Esophagus squamous epithelium (tissue), 5 donors: ENCODE results near the gene SIM1. TPM values are rescaled to one million over a fixed set of nuclear protein-coding genes. Genes with fewer than 3 reads are reported as not detected.
A peak's percentile ranks its signal among the peaks of the same experiment; 100 is the strongest.

Experiments used
- DNase-seq: peaks from one replicate; lab custom pipeline; 2025; lab: John Stamatoyannopoulos, UW
- H3K27ac ChIP-seq, 4 donors: fragments of 200-600 bp; sonication (generic); one replicate each; pipeline ENCODE4 v1.5.1; 2016 to 2019; ENCODE audit warnings: mild to moderate bottlenecking in 1 of 4
- H3K27me3 ChIP-seq, 4 donors: fragments of 200-600 bp; sonication (generic); 1 replicate in 3 of 4; 2 replicates in 1 of 4; pipeline versions ENCODE4 v1.5.1 to v1.6.0; 2017 to 2021; ENCODE audit warnings: antibody characterized with exemption in 1 of 4
- H3K36me3 ChIP-seq, 3 donors: fragments of 200-600 bp; sonication (generic); one replicate each; pipeline ENCODE4 v1.5.1; 2016 to 2019
- H3K4me1 ChIP-seq, 3 donors: fragments of 200-600 bp; sonication (generic); one replicate each; pipeline ENCODE4 v1.5.1; 2017 to 2019
- H3K4me3 ChIP-seq, 4 donors: fragments of 200-600 bp; sonication (generic); 1 replicate in 3 of 4; 2 replicates in 1 of 4; pipeline ENCODE4 v1.5.1; 2016 to 2019; ENCODE audit warnings: mild to moderate bottlenecking in 2 of 4, moderate library complexity in 1 of 4
- H3K9me3 ChIP-seq, 3 donors: fragments of 200-600 bp; sonication (generic); one replicate each; pipeline ENCODE4 v1.5.1; 2016 to 2019
- POLR2A ChIP-seq, 4 donors: fragments of 450-650 bp; IDR thresholded peaks; one replicate each; pipeline ENCODE4 v1.6.1; 2017; ENCODE audit warnings: antibody characterized with exemption in 4 of 4, mild to moderate bottlenecking in 4 of 4, moderate library complexity in 3 of 4
- WGBS, 2 donors: methylation state at CpG; one replicate each; pipeline ENCODE4 v1.1.5; 2018; 5-methylcytosine and 5-hydroxymethylcytosine counted together
- intact Hi-C: fragments of 100-400 bp; cut with DNase I; formaldehyde crosslinking; loops from one replicate; pipeline ENCODE4 v1.15.0; 2022
- total RNA-seq, 4 donors: library from RNA; depleted of rRNA; stranded (reverse); fragments of >200 nt; gene quantifications; one replicate each; pipeline ENCODE4 v1.1.0, GENCODE V29; 2016
- TF ChIP-seq, protein P1 (sequence below), 6 experiments: fragments of 450-650 bp in 4 of 6; fragments of 200-600 bp in 2 of 6; sonication (generic) in 2 of 6; IDR thresholded peaks; one replicate each; pipeline ENCODE4 v1.5.1; 2016 to 2019; ENCODE audit warnings: antibody characterized with exemption in 6 of 6, mild to moderate bottlenecking in 4 of 6, moderate library complexity in 4 of 6
- donor health status: DM: yes; HTN: yes; CAD: no.

The SIM1 gene
- total RNA-seq, 4 donors from 2014 or later: under 0.01 TPM; not detected in 3

DNA sequence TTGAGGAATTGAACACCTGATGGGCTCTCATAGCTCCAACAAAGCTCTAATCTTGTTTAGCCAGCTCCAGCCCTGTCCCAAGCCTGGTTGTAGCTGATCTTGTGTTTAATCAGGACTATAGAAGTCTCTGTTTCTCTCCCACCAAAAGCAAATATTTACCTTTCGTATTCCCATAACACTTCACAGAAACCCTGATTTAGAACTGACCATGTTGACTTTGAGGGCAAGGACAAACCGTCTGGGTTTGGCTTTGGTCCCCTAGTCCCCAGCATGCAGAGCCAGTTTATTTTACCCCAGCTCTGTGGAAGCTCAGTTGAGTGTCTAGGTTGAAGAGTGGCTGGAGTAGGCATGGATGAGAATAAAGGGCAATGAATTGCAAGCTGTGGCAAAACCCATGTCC, 18.0 kb upstream of the SIM1 start:
- 65 to 66% methylated on average over 2 of the region's 2 CpGs for WGBS, 2 donors
- Histone ChIP-seq H3K36me3 (no peaks in the 10 kb centered on the region), H3K4me3 (no peak overlapping the region), H3K27ac (no peak overlapping the region), H3K4me1 (no peaks in the 10 kb centered on the region), H3K9me3 (no peaks in the 10 kb centered on the region), H3K27me3 (peaks cover 0 to 50% (median 0%) of the 10 kb centered on the region in 4 donors)
- intact Hi-C loops: no loop called here
- no peak for TF ChIP-seq POLR2A (IDR thresholded peaks at IDR 0.05)
- TF ChIP-seq, protein P1, sequence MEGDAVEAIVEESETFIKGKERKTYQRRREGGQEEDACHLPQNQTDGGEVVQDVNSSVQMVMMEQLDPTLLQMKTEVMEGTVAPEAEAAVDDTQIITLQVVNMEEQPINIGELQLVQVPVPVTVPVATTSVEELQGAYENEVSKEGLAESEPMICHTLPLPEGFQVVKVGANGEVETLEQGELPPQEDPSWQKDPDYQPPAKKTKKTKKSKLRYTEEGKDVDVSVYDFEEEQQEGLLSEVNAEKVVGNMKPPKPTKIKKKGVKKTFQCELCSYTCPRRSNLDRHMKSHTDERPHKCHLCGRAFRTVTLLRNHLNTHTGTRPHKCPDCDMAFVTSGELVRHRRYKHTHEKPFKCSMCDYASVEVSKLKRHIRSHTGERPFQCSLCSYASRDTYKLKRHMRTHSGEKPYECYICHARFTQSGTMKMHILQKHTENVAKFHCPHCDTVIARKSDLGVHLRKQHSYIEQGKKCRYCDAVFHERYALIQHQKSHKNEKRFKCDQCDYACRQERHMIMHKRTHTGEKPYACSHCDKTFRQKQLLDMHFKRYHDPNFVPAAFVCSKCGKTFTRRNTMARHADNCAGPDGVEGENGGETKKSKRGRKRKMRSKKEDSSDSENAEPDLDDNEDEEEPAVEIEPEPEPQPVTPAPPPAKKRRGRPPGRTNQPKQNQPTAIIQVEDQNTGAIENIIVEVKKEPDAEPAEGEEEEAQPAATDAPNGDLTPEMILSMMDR (IDR thresholded peaks at IDR 0.05): no peak
- no peak for DNase-seq

DNA sequence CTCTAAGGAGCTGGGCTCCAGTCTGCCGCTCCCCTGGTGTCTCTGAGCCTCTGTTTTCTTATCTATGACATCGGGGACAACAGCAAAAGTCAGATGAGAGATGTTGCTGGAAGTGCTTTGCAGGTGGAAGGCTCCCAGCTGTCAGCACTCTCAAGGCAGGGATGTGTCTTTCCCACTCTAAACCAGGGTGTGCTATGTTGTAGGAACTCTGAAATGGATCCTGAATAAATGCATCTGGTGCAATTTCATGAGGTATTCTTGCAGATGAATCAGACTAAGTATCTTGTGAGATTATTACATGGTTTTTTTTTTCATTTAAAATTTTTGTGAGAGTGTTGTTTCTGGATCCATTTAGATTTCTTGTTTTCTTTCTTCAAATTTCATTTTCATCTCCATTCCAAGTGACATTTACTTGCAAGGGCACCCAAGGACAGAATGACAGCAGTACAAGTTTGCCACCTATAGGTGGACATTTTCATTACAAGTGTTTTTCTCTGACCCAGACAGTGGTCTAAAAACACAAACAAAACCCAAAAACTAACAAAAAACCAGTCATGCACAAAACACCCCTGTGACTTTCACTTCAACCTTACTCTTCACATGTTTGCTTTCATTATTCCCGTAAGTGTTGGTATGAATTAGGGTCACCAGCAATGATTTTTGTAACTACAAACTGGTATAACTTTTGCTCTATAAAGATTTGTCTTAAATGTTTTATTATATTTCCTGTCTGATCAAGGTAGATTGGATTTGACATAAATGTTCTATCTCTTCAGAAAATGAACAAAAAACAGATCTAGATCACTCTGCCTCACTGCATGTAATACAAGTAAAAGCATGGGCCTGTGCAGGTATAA, 14.7 kb upstream of the SIM1 start:
- intact Hi-C loops: loop anchor here (5.0 kb wide), 1 partner anchor 362 kb away; no protein-coding TSS in a partner anchor
- no peak overlapping the region for H3K4me3 ChIP-seq

DNA sequence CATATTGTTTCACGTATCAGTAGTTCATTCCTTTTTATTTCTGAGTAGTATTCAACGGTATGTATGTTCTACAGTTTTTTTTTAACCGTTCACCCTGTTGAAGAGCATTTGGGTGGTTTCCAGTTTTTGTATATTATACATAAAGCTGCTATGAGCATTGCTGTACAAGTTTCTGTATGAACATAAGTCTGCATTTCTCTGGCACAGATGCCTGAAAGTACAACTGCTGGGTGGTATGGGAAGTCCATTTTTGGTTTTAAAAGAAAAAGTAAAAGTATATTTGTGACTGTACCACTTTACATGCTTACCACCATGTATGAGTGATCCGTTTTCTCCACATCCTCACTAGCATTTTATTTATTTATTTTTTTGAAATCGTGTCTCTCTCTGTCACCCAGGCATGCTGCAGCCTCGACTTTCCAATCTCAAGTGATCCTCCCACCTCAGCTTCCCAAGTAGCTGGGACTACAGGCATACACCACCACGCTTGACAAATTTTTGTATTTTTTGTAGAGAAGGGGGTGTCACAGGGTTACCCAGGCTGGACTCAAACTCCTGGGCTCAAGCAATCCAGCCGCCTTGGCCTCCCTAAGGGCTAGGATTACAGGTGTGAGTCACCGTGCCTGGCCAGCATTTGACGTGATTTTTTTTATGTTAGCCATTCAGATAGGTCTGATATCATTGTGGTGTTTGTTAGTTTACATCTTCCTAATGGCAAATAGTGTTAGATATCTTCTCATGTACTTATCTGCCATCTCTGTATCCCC, 11.0 kb upstream of the SIM1 start:
- 57 to 64% methylated on average over 10 of the region's 10 CpGs for WGBS, 2 donors
- intact Hi-C loops: loop anchor here (5.0 kb wide), 1 partner anchor 358 kb away; no protein-coding TSS in a partner anchor
- TF ChIP-seq, protein P1 (IDR thresholded peaks at IDR 0.05): no peak
- TF ChIP-seq POLR2A (IDR thresholded peaks at IDR 0.05): no peak
- Histone ChIP-seq H3K4me3 (no peak overlapping the region), H3K4me1 (no peaks in the 10 kb centered on the region), H3K9me3 (no peaks in the 10 kb centered on the region), H3K27me3 (peaks cover 0 to 81% (median 0%) of the 10 kb centered on the region in 4 donors), H3K36me3 (no peaks in the 10 kb centered on the region), H3K27ac (no peak overlapping the region)
- no peak for DNase-seq

More for the DNA sequence above, 14.7 kb upstream of the SIM1 start:
- no peaks in the 10 kb centered on the region for H3K36me3 ChIP-seq
- TF ChIP-seq, protein P1 (IDR thresholded peaks at IDR 0.05): peak; percentile 21 to 69 (median 54)
- TF ChIP-seq POLR2A (IDR thresholded peaks at IDR 0.05): no peak
- H3K27ac ChIP-seq: no peak overlapping the region
- DNase-seq: no peak
- no peaks in the 10 kb centered on the region for H3K4me1 ChIP-seq
- WGBS, 2 donors: 57 to 61% methylated on average over 3 of the region's 3 CpGs
- H3K27me3 ChIP-seq: peaks cover 0 to 67% (median 0%) of the 10 kb centered on the region in 4 donors
- H3K9me3 ChIP-seq: no peaks in the 10 kb centered on the region

DNA sequence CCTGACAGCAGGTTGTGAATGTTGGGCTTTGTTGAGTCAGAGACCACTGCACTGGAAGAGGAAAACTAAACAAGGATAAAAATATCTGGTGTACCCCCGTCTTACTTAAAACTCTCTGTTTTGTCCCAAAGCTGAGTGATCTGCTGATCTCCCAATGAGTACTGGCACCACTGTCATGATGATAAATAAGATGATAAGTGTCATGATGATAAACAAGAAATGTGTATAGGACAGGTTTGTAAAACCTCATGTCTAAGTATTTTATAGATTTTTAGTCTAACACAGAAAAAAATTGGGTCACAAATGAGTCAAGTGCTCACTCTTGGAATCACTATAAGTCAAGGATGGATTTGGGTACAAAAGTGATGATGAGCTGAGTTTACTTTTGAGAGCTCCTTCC, 8.5 kb upstream of the SIM1 start:
- intact Hi-C loops: no loop called here
- peaks cover 7 to 96% (median 10%) of the 10 kb centered on the region in 4 donors for H3K27me3 ChIP-seq
- WGBS, 2 donors: 39 to 40% methylated on average over 1 of the region's 1 CpG

More for the DNA sequence above, 8.5 kb upstream of the SIM1 start:
- no peak overlapping the region for H3K27ac ChIP-seq
- no peaks in the 10 kb centered on the region for H3K9me3 ChIP-seq
- DNase-seq: no peak
- H3K36me3 ChIP-seq: no peaks in the 10 kb centered on the region
- H3K4me1 ChIP-seq: no peaks in the 10 kb centered on the region
- no peak for TF ChIP-seq POLR2A (IDR thresholded peaks at IDR 0.05)
- TF ChIP-seq, protein P1 (IDR thresholded peaks at IDR 0.05): no peak
- no peak overlapping the region for H3K4me3 ChIP-seq
